HG02798 (cell line): ENCODE results near the gene KRTAP10-3.

Experiments
- ATAC-seq: cut with Tn5 transposase; IDR thresholded peaks from one replicate; pipeline ENCODE4 v1.9.1; 2021; ENCODE audit warnings: mild to moderate bottlenecking; ENCODE audit not compliant: unreplicated experiment, poor library complexity

KRTAP10-3 gene

DNA sequence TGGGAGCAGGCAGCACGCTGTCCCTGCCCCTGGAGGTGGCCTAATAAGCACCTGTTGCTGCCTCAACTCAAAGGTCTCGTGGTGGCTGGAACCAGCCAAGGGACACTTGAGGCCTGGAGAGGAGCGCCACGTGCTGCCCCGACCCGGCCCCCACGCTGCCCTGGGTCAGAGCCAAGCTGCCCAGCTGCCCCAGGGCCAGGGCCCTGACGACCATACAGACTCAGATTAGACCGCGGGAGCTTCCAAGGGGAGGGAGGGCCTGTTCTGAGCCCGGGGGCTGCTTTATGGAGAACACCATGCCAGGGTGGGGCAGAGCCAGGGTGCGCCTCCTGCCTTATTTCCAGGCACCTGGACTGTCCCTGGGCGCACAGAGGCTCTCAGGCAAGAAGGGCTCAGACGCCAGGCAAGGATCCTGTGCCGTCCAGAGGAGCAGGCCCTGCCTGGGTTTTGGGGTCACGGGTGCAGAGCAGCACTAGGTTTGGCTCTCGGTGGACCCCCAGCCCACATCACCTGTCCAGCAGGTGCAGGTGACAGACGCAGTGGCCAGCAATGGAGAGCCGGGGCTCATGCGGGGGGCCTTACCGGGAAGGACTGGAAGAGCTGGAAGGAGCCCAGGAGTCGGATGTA lies 37.2 kb downstream of the KRTAP10-3 start:
- ATAC-seq: no peak

DNA sequence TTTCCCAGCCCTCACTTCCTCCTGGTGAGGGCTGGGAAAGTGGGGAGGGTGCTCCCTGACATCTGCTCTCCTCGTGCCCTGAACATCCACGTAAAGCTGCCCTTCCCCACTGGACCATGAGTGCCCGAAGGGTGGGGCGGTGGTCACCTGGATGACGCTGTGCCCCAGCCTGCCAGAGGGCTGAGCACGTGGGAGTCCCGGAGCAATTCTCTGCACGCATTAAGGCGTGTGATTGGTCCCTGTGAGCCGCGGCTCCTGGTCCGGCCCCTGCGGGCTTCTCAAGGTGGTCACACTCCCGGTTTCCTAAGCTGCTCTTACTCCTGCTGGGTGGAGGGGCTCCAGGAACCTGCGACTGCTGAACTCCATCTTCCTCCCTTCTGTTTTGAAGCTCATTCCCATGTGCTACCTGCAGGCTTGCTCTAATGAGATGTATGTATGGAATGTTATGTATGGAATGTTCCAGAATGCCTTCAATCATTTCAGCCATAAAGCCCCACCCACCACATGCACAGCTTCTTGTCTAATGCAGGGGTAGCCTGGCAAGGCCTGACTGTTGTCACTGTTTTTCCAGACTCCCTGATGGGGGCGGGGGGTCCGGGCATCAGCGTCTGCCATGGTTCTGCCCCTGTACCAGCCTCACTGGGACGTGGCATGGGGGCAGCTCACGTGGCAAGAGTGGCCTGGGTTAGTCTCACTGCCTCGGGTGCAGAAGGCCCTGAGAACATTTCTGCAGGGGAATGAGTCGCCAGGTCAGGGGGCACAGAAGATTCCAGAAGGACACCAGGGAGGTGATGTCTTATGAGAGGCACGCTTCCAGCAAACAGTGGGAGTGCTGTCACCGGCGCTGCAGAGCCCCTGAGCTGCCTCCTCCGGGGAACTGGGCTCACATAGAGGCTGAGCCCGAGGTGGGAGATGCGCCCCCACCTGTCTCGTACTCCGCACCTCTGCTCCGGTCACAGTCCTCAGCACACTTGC lies 38.0 kb downstream of the KRTAP10-3 start:
- no peak for ATAC-seq

DNA sequence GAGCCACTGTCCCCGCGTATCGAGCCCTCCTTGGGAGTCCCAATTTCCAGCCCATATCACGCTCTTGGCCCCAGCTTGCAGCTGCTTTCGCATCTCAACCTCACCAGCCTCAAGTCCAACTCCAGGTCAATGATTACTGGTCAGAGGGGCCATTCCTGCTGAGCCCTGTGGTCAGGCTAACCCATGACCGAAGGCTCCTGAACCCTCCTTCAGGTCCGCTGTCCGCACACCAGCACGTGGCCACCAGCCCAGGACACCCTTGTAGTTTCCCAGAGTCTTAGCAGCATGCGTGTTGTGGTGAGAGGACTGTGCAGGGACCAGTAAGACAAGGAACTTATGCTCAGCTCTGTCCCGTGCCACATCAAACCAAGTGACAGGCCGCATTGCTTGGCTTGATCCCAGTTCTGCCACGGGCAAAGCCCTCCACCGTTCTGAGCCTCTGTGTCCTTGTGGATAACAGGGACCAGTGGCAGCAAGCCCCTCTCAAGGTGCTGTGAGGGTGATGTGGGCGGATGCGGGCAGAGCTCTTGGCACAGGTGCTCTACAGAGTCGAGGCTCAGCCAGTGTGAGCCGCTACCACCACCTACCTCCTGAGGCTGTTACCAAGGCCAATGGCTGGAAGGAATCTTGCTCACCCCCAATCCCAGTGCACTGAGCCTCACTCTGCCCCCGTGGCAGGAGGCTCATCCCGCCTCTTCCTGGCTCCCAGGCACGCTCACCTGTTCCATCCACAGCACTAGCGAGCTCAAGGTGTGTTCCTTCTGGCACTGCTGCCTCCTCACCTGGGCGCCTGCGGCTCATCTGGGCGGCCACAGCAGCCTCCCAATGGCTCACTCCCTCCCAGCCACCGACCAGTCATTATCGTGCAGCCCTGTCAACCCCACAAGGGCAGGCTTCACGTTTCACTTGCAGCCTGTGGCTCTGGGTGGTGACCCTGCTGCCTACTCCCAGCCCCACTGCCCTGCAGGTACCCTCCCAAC lies 39.0 kb downstream of the KRTAP10-3 start:
- ATAC-seq: no peak

DNA sequence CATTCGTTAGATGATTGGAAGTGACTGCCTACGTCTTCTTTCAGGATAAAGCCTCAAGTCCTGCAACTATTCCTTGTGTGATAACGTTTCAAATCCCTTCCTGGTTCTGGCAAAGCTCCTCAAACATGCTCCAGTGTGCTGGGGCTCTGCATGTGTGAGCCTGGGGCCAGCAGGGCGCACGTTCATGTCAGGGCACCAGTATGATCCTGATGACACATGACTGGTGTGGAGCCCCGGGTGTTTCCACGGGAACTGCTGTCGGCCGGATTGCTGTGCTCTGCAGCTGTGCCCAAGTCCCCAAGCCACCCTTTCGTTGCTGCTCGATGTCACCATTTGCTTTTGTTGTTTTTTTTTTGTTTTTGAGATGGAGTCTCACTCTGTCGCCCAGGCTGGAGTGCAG lies 39.9 kb downstream of the KRTAP10-3 start:
- no peak for ATAC-seq

DNA sequence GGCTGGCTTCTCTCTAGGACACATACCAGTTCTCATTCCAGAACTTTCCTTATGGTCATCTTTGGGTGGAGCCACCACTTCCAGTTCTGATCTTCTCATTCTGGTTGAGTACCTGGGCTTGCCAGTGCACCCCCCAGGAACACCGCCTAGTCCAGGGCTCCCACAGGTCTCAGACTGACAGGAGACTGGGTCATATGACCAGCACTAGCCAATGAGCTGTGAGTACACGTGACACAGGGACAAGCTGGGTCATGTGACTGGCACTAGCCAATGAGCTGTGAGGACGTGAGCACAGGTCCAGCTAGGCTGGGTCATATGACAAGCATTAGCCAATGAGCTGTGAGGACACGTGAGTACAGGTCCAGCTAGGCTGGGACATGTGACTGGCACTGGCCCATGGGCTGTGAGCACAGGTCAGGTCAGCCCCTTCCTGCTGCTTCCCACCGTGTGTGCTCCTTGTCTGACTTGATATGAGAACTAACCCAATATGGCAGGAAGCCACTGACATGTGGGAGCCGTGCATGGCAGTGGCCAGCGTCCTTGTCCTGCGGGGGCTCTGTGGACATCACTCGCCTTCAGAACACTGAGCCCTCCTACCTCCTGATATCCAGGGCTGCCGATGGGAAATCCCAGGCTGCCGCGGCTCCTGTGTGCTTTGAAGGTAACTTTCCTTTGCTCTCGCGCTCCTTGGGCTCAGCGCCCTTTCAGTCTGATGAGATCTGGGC lies 41.3 kb downstream of the KRTAP10-3 start:
- ATAC-seq: peak; percentile 48

DNA sequence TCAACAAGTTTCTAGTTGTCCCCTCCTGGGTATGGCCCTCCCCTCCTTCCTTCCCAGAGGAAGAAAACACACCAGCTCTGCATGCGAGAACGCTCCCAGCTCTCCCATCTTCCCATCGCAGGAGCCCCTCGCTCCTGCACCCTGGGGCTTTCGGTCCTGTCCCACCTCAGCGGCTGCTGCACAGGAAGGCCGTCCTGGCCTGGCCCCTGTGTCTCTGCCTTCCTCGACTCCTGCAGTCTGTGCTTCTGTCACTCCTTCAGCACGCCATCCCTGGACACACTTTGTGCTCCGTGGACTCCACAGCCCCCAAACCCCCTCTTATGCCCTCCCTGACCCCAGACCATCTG lies 41.8 kb downstream of the KRTAP10-3 start:
- no peak for ATAC-seq

DNA sequence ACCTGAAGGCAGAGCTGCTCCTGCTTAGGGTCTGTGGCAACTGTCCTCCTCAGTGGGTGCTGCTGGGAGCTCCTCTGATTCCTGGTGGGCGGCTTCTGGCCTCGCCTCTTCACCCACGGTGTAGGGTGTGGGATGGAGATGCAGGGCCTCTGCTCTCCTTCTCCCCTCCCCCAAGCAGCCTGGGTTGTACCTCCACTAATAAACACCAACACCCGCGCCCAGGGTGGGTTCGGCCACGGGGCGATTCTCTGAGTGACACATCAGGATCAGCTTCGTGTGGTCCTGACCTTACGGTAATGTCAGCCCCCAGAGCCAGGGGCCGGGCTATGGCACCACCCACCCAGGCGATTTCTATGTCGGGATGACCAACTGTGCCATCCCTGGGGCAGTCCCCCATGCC lies 42.3 kb downstream of the KRTAP10-3 start:
- no peak for ATAC-seq

DNA sequence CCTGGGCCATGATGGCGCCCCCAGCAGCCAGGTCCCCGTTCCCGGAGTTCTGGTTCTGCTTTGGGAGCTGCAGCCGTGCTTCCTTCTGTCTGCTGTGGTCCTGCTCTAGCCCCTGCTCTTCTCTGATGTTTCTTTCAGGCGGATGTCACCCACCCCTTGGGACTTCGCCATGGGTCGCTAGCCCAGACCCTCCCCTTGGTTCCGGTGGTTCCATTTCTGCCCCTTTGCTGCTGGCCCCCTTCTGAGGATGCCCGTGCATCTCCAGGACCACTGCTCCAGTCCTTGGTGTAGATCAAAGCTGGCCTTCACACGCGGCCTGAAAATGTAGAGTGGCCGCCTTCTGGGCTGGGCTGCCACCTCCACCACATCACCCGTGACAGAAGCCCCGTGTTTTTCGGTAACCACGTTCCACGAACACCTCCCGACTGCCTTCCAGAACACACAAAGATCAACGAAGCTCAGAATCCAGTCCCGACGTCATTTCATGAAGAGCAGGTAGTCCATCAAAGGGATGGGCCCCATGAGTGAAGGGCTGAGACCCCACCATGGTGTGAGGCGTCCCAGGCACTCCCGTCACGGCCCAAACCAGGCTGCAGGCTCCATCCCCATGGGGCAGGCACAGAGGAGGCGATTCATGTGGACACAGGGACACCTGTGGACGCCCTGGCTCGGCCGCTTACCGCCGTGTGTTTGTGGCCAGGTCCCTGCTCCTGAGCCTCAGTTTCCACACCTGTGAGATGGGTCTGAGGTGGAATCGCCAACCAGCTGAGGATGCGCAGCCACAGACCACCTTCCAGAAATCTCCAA lies 43.0 kb downstream of the KRTAP10-3 start:
- no peak for ATAC-seq

DNA sequence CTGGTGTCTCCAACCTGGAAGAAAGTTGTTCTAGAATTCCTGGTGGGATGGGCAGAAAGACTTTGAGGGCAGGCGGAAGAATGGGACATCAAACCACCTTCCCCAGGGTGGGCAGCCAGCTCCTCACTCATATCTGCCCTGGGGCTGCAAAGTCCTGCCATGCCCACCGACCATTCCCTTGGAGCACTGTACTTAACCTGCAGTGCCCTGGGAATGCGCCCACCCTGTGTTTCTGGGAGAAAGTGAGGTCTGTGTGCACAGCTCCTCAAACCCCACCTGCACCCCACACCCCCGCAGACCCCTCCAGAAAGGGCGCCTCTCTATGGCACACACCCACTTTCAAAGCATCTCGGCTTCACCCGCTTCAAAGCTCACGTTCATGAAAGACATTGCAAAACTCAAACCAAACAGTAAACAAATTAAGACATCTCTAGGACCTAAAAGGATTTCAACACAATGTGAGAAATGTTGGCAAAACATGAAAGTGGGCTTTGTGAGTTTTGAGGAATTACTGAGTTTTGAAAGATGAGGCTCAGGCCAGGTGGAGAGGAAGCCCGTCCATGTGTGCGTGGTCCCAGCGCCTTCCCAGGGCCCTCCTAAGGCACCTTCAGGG lies 43.7 kb downstream of the KRTAP10-3 start:
- ATAC-seq: no peak

DNA sequence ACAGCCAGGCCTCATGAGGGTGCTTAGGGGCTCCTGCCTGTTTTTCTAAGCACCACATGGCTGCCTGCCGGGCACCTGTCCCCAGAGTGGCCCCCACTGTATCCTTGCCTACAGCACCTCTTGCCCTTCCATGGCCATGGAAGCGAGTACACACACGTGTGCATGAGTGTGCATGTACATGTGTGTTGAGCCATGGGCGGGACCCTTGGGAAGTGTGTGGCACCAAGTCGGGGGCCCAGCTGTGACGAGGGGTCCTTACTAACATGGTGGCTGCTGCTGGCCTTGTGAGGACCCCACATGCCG lies 44.4 kb downstream of the KRTAP10-3 start:
- ATAC-seq: no peak

DNA sequence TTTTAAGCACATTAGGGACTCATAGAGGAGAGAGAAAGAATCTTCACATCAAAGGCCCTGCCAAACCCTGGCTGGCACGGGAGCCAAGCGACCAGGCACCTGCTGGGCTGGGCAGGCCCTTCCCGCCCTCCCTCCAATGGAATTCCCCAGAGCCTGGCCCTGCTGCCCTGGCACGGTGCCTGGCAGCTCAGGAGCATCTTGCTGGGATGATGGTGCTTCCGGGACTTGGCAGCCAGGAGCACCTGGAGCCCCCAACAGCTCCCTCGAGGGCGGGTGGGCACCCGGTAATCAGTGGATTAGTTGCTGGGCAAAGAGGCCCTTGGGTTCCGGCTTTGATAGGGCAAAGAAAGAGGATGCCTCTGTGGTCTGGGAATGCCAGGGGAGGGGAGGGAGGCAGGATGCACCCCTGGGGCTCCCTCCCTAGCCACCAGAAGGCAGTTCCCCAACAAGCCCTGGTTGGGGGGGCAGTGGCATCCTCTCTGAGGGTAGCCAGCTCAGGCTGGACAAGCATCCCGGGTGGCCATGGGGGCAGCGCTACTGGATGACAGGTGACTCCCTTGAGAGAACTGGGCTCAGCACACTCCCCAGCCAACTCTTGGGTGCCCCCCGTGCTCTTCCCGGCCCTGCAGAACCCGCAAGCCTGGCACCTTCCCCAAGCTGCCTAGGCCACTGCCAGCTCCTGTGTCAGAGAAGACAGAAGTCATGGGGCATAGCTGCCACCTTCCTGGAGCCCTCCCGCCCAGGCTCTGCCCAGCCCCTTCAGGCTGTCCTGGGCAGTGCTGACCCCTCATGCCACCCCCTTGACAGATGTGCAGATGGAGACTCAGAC lies 45.0 kb downstream of the KRTAP10-3 start:
- no peak for ATAC-seq

DNA sequence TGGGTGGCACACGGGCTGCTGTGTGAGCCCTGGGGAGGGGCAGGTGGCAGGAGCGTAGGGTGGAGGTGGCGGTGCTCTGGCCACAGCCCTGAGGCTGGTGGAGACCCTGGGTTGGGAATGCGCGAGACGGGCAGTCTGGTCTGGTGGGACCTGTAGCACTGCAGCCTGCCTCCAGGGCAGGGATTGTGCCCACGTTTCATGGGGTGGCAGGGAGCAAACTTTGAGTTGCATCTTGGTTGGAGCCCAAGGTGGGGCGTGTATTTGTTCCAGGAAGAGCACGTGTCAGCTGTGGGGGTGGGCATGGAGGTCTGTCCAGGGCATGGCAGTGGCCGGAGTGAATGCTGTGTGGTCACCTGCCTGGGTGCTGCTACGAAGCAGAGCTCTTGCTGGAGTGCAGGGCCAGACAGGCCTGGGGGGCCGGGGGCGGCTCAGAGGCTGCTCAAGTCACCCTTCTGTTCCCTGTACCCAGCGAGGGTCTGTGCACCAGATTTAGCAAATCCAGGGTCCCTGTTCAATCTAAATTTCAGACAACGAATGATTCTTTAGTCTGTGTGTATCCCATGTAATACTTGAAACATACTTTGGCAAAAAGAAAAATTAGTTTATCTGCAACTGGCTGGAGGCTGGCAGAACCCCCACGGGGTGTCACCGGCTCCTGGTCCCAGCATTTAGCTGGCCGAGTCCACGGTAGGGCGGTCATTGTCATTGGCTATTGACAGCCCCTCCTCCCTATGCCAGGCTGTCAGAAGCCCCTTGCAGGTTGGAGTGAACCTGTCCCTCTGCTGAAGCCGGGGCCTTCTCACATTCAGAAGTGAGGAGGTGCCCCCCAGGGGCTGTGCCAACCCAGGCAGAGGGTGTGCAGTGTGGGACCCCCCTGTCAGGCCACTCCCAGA lies 45.9 kb downstream of the KRTAP10-3 start:
- no peak for ATAC-seq

DNA sequence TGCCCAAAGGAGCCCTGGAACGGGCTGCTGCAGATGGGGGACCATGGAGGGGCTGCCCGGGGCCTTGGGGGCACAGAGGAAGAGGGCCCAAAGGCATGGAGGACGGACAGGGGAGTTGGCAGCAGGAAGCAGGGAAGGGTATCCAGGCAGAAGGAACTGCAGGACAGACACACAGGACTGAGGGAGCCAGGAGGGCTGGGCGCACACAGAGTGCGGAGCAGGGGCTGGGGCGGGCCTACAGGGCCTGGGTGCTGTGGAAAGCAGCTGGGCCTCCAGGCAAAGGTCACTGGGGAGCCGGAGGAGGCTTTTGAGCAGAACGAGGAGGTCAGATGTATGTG lies 46.7 kb downstream of the KRTAP10-3 start:
- ATAC-seq: no peak

DNA sequence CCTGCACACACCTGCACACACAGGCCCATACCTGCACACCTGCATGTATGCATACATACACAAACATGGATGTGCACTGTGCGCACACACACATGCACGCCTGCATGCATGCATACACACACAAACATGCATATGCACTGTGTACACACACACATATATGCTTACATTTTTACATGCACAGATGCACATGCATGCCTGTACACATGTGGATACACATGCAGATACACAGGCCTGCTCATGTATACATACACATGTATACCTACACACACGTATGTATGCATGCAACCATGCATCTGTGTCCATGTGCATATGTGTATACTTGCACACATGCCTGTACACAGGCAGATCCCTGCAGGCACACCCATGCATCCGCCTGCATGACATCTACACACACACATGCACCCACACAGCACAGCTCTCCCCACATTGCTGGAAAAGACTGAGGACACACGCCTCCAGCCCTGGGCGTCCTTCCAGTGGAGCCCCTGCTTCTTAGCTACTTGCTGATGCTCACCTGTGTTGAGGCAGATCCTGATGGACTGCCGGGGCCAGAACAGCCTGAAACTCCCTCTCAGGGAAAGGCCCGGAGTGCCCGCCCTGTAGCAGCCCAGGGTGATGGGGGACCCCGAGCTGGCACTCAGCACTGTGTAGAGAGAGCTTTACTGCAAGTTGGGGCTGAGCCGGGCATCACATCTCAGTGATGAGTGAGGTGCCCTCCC lies 47.2 kb downstream of the KRTAP10-3 start:
- ATAC-seq: no peak

DNA sequence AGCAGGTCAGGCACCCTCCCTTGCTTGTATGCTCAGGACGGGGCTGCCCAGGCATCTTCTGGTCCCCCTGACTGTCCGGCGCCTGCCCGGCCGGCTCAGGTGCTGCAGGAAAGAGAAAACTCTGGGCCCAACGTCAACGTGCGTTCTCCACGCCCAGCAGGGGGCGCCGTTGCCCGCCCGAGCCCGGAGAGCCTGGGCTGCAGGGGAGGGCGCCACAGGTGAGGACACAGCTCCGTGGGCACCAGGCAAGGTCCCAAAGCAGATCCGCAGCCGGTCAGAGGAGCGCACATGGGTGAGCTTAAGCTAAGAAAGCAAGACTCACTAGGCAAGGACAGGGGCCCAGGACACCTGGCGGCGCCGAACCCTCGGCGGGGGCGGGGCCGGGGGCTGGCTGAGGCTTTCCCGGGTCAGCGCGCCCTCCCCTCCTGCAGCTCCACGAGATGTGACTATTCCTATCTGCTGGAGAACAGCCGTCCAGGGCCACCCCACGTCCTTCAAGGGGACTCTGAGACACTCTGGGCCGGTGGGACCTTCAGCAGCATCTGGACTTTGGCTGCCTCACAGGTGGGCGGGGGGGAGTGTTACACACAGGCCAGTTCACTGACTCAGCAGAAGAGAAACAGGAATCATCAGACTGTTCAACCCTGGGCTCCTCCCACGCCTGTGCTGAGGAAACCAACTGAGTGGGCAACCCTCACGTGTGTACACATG lies 47.9 kb downstream of the KRTAP10-3 start:
- ATAC-seq: no peak

DNA sequence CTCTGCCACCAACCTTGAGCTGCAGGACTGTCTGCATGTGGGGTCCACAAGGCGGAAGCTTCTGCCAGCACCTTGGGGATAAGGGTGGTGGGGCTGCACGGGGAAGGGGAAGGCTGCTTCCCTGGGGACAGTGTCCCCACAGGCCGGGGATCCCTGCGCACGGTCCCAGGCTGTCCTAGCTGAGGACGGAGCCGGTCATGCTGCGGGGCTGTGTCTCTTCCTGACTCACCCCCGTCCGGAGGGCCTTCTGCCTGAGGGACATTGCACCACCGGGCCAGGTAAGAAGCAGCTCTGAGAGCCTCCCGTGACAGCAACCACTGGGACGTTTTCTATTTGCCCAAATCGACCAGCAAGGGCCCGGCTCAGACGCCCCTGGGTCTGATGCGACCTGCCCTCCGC lies 48.5 kb downstream of the KRTAP10-3 start:
- no peak for ATAC-seq
